ENCODE measurements around the gene BMS1.

BMS1 gene

DNA sequence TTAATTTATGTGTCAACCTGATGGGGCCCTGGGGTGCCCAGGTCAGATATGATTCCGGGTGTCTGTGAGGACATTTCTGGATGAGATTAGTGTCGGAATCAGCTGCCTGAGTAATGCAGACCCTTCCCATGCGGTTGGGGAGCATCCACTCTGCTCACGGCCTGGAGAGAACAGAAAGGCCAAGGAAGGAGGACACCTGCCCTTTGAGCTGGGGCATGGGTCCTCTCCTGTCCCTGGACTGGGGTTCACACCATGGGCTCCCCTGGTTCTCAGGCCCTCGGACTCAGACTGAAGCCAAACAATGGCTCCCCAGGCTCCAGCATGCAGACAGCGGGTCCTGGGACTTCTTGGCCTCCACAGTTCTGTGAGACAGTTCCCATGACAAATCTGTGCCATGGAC is 94.3 kb downstream of the BMS1 start:
- Histone ChIP-seq H3K18ac (ENCODE audit: low read depth in 1 of 2, low read length in 2 of 2) (no peak overlapping the region), H3K27ac (ENCODE audit: low read length, poor library complexity, severe bottlenecking) (no peak overlapping the region), H2BK12ac (ENCODE audit: low read length in 2 of 2) (no peak overlapping the region), H3K79me1 (replicated peaks; ENCODE audit: low read length, poor library complexity, severe bottlenecking) (no peaks in the 10 kb centered on the region), H3K9ac (ENCODE audit: low read length) (no peak overlapping the region), H2AFZ (ENCODE audit: low read depth, low read length) (no peak overlapping the region), H3K4me2 (ENCODE audit: low read length, poor library complexity, severe bottlenecking) (no peak overlapping the region), H2AK5ac (ENCODE audit: low read length, severe bottlenecking) (no peak overlapping the region), H4K91ac (ENCODE audit: low read length) (no peak overlapping the region), H2BK15ac (ENCODE audit: low read depth, poor library complexity, severe bottlenecking) (no peak overlapping the region), H3K4ac (ENCODE audit: low read depth in 1 of 2, low read length in 2 of 2) (no peak overlapping the region), H3K9me3 (ENCODE audit: control insufficient read depth, low read length) (no peaks in the 10 kb centered on the region), H3K36me3 (ENCODE audit: control insufficient read depth in 1 of 2, insufficient read depth in 2 of 2, low read depth in 1 of 2, low read length in 2 of 2) (no peaks in the 10 kb centered on the region), H3K23ac (ENCODE audit: low read length in 2 of 2) (no peak overlapping the region), H4K8ac (ENCODE audit: low read length) (no peak overlapping the region), H3K14ac (ENCODE audit: low read length in 2 of 2) (no peak overlapping the region), H3K27me3 (ENCODE audit: control insufficient read depth in 1 of 2, insufficient read depth in 1 of 2, low read length in 2 of 2) (peaks cover 7% of the 10 kb centered on the region in 2 experiments), H3K4me1 (ENCODE audit: control insufficient read depth, insufficient read depth, low read depth, low read length) (peaks cover 5% of the 10 kb centered on the region), H3K4me3 (ENCODE audit: insufficient read depth in 1 of 2, low read depth in 1 of 2, low read length in 2 of 2) (no peak overlapping the region), H2BK120ac (ENCODE audit: low read depth, low read length) (no peak overlapping the region), H2BK5ac (ENCODE audit: low read depth, low read length, poor library complexity, severe bottlenecking) (no peak overlapping the region)
- WGBS = 94% methylated on average over 6 of the region's 6 CpGs
- no peak for DNase-seq

DNA sequence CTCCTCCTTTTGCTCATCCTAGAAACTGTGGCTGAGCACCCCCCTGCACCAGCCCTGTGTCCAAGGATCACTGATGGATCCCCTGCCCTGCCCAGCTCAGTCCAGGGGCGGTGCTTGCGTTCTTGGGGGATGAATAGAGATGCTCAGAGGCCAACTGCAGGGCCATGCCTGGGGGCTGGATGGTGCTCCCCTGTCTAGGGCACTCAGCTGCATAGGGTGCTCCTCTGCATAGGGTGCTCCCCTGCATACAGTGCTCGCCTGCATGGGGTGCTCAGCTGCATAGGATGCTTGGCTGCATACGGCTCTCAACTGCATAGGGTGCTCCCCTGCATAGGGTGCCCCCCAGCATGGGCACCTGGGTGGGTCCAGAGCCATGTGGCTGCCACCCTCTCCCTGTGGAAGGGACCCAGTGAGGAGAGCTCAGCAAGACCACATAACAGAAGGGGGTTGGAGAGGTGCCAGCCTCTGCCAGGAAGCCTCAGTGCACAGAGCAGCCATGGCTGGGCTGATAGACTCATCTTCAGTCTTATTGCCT is 95.0 kb downstream of the BMS1 start:
- Histone ChIP-seq H3K4me3 (ENCODE audit: insufficient read depth in 1 of 2, low read depth in 1 of 2, low read length in 2 of 2) (no peak overlapping the region), H3K14ac (ENCODE audit: low read length in 2 of 2) (no peak overlapping the region), H2AK5ac (ENCODE audit: low read length, severe bottlenecking) (no peak overlapping the region), H3K9ac (ENCODE audit: low read length) (no peak overlapping the region), H4K8ac (ENCODE audit: low read length) (no peak overlapping the region), H3K27me3 (ENCODE audit: control insufficient read depth in 1 of 2, insufficient read depth in 1 of 2, low read length in 2 of 2) (peaks cover 7% of the 10 kb centered on the region in 2 experiments), H4K91ac (ENCODE audit: low read length) (no peak overlapping the region), H2BK15ac (ENCODE audit: low read depth, poor library complexity, severe bottlenecking) (no peak overlapping the region), H3K23ac (ENCODE audit: low read length in 2 of 2) (no peak overlapping the region), H3K4me1 (ENCODE audit: control insufficient read depth, insufficient read depth, low read depth, low read length) (peaks cover 5% of the 10 kb centered on the region), H3K36me3 (ENCODE audit: control insufficient read depth in 1 of 2, insufficient read depth in 2 of 2, low read depth in 1 of 2, low read length in 2 of 2) (no peaks in the 10 kb centered on the region), H3K18ac (ENCODE audit: low read depth in 1 of 2, low read length in 2 of 2) (no peak overlapping the region), H3K4ac (ENCODE audit: low read depth in 1 of 2, low read length in 2 of 2) (no peak overlapping the region), H2BK12ac (ENCODE audit: low read length in 2 of 2) (no peak overlapping the region), H3K27ac (ENCODE audit: low read length, poor library complexity, severe bottlenecking) (no peak overlapping the region), H3K9me3 (ENCODE audit: control insufficient read depth, low read length) (peaks cover 6% of the 10 kb centered on the region), H3K79me1 (replicated peaks; ENCODE audit: low read length, poor library complexity, severe bottlenecking) (no peaks in the 10 kb centered on the region), H2AFZ (ENCODE audit: low read depth, low read length) (no peak overlapping the region), H2BK120ac (ENCODE audit: low read depth, low read length) (no peak overlapping the region), H3K4me2 (ENCODE audit: low read length, poor library complexity, severe bottlenecking) (no peak overlapping the region), H2BK5ac (ENCODE audit: low read depth, low read length, poor library complexity, severe bottlenecking) (no peak overlapping the region)
- no peak for DNase-seq
- WGBS = 80% methylated on average over 4 of the region's 4 CpGs

DNA sequence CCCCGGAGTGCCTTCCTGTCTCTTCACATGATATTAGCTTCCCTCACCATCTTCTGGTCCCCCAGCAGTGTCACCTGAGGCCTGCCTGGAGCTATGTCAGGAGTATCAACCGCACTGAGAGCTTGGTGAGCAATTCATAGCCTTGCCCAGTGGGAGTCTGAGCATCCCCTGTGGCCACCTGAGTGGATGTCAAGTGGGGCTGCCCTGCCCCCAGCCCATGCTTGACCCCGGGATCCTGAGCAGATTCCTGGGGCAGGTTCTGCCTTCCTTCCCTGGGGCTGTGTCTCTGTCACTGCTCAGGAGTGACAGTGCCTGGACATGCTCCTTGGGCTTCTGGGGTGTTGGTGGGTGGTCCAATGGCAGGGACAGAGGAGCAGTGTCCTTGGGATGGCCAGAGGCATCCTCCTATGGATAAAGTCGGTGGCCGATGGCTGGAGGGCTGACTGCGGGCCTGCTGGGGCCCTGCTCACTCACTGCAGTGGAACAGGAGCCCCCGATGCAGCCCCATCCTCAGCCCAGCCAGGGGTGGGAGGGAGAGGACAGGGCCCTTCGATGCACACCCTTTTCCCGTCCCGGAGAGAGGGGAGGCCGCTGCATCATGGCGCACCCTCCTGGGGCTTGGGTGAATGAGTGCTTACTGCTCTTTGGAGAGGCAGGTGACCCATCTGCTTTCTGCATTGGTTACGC is 95.7 kb downstream of the BMS1 start:
- no peak overlapping the region for H3K18ac ChIP-seq (ENCODE audit: low read depth in 1 of 2, low read length in 2 of 2)
- H3K9me3 ChIP-seq (ENCODE audit: control insufficient read depth, low read length) = peaks cover 11% of the 10 kb centered on the region
- no peak overlapping the region for H2BK12ac ChIP-seq (ENCODE audit: low read length in 2 of 2)
- H3K23ac ChIP-seq (ENCODE audit: low read length in 2 of 2) = no peak overlapping the region
- peaks cover 7% of the 10 kb centered on the region in 2 experiments for H3K27me3 ChIP-seq (ENCODE audit: control insufficient read depth in 1 of 2, insufficient read depth in 1 of 2, low read length in 2 of 2)
- no peak overlapping the region for H2BK120ac ChIP-seq (ENCODE audit: low read depth, low read length)
- H3K4me2 ChIP-seq (ENCODE audit: low read length, poor library complexity, severe bottlenecking) = no peak overlapping the region
- no peak overlapping the region for H3K14ac ChIP-seq (ENCODE audit: low read length in 2 of 2)
- no peak overlapping the region for H3K9ac ChIP-seq (ENCODE audit: low read length)
- no peak overlapping the region for H4K8ac ChIP-seq (ENCODE audit: low read length)
- WGBS = 90% methylated on average over 13 of the region's 13 CpGs
- H3K36me3 ChIP-seq (ENCODE audit: control insufficient read depth in 1 of 2, insufficient read depth in 2 of 2, low read depth in 1 of 2, low read length in 2 of 2) = no peaks in the 10 kb centered on the region
- no peak overlapping the region for H2AFZ ChIP-seq (ENCODE audit: low read depth, low read length)
- H4K91ac ChIP-seq (ENCODE audit: low read length) = no peak overlapping the region
- H3K4ac ChIP-seq (ENCODE audit: low read depth in 1 of 2, low read length in 2 of 2) = no peak overlapping the region
- no peaks in the 10 kb centered on the region for H3K79me1 ChIP-seq (replicated peaks; ENCODE audit: low read length, poor library complexity, severe bottlenecking)
- H2AK5ac ChIP-seq (ENCODE audit: low read length, severe bottlenecking) = no peak overlapping the region
- no peak for DNase-seq
- H2BK15ac ChIP-seq (ENCODE audit: low read depth, poor library complexity, severe bottlenecking) = no peak overlapping the region
- no peak overlapping the region for H3K27ac ChIP-seq (ENCODE audit: low read length, poor library complexity, severe bottlenecking)
- H3K4me1 ChIP-seq (ENCODE audit: control insufficient read depth, insufficient read depth, low read depth, low read length) = peaks cover 5% of the 10 kb centered on the region
- H2BK5ac ChIP-seq (ENCODE audit: low read depth, low read length, poor library complexity, severe bottlenecking) = no peak overlapping the region
- no peak overlapping the region for H3K4me3 ChIP-seq (ENCODE audit: insufficient read depth in 1 of 2, low read depth in 1 of 2, low read length in 2 of 2)

DNA sequence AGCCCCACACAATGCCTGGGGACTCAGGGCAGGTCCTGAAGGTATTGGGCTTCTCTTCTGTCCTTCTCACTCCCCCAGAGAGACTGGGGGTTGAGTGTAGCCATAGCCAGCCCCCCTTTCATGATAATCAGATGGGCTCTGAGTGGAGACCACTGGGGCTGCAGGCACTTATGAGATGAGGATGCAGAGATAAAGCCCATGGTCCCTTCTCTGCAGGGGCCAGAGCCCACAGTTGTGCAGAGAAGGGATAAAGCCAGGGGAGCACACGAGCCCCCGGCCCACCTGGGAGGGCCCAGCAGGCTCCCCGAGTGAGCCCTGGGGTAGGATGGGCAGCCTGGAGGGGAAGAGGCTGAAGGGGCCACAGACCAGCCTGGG is 96.2 kb downstream of the BMS1 start:
- Histone ChIP-seq H2BK5ac (ENCODE audit: low read depth, low read length, poor library complexity, severe bottlenecking) (no peak overlapping the region), H3K4me1 (ENCODE audit: control insufficient read depth, insufficient read depth, low read depth, low read length) (peaks cover 5% of the 10 kb centered on the region), H2BK120ac (ENCODE audit: low read depth, low read length) (no peak overlapping the region), H4K8ac (ENCODE audit: low read length) (no peak overlapping the region), H3K27ac (ENCODE audit: low read length, poor library complexity, severe bottlenecking) (no peak overlapping the region), H3K23ac (ENCODE audit: low read length in 2 of 2) (no peak overlapping the region), H2AFZ (ENCODE audit: low read depth, low read length) (no peak overlapping the region), H2BK15ac (ENCODE audit: low read depth, poor library complexity, severe bottlenecking) (no peak overlapping the region), H2AK5ac (ENCODE audit: low read length, severe bottlenecking) (no peak overlapping the region), H3K4ac (ENCODE audit: low read depth in 1 of 2, low read length in 2 of 2) (no peak overlapping the region), H3K4me3 (ENCODE audit: insufficient read depth in 1 of 2, low read depth in 1 of 2, low read length in 2 of 2) (no peak overlapping the region), H3K27me3 (ENCODE audit: control insufficient read depth in 1 of 2, insufficient read depth in 1 of 2, low read length in 2 of 2) (peaks cover 2 to 7% of the 10 kb centered on the region in 2 experiments), H3K9ac (ENCODE audit: low read length) (no peak overlapping the region), H2BK12ac (ENCODE audit: low read length in 2 of 2) (no peak overlapping the region), H3K18ac (ENCODE audit: low read depth in 1 of 2, low read length in 2 of 2) (no peak overlapping the region), H4K91ac (ENCODE audit: low read length) (no peak overlapping the region), H3K79me1 (replicated peaks; ENCODE audit: low read length, poor library complexity, severe bottlenecking) (no peaks in the 10 kb centered on the region), H3K9me3 (ENCODE audit: control insufficient read depth, low read length) (peaks cover 11% of the 10 kb centered on the region), H3K14ac (ENCODE audit: low read length in 2 of 2) (no peak overlapping the region), H3K36me3 (ENCODE audit: control insufficient read depth in 1 of 2, insufficient read depth in 2 of 2, low read depth in 1 of 2, low read length in 2 of 2) (no peaks in the 10 kb centered on the region), H3K4me2 (ENCODE audit: low read length, poor library complexity, severe bottlenecking) (no peak overlapping the region)
- DNase-seq = no peak
- 88% methylated on average over 3 of the region's 3 CpGs for WGBS
